HG02884 (cell line): ENCODE results near the gene ARHGAP31.
"Not testable (repeated sequence)": the region's sequence is repeated elsewhere in the genome, so short reads cannot be mapped to it uniquely, and the experiment has no call there.

Experiments used
- ATAC-seq: cut with Tn5 transposase; IDR thresholded peaks from one replicate; pipeline ENCODE4 v1.9.1; 2021; ENCODE audit warnings: mild to moderate bottlenecking, moderate library complexity; ENCODE audit not compliant: unreplicated experiment

ARHGAP31 gene

DNA sequence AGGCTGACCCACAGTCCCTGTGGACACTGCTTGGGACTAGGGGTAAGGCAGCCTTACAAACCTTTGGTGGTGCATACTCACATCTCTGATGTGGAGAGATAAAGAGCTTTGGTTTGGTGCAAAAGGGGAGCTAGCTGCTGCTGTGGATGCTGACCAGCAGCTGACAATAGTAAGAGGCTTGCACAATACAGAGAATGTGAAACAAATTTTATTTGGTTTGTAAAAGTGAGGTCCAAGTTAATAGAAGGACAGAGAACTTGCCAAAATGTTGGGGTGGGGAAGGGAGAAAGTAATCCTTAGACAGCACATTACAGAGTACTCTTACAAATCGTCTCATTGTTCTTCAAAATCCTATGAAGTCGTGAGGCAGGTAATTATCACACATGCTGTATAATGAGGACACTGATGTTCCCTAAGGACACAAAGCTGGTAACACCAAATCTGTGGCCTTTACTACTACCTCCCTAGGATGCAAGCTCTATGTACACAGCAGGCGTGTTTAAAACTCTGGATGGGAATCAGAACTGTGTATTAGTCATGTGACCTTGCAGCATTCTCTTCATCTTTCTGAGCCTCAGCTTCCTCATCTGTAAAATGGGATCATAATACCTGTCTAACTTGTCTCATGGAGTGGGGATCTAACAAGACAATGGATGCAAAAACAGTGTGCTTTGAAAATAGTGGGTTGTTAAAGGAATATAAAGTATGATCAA, 21.6 kb downstream of the ARHGAP31 start:
- no peak for ATAC-seq

DNA sequence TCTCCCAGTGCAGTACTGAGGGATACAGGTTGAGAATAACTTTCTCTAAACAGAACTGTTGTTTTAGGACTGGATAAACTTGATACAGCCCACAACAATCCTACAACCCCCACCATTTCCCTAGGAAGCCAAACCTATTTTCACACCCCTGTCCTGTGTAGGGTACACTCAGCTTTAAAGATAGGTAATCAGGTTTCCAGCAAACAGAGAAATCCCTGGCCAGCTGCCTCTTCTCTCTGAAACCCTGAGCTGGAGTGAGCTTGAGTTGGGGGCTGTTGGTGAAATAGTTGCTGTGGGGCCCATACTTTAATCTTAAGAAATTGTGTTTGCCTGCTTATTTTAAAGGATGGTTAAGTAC, 22.1 kb downstream of the ARHGAP31 start:
- ATAC-seq, result no peak

DNA sequence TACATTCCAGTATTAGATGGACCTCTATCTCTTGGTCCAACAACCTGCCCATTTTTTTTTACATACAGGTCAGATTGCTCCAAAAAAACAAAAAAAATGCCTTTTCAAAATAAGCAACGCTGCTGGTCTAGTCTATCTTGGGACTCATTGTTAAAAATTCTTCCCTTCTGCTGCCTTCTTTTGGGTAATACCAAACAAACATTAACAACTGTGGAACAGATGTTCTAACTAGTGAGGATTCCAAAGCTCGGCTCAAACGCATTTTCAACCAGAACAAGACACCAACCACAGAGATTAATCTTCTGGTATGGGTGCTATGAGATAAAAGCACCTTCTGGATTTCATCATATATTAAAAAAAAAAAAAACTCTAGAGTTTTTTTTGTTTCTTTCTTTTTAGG, 24.7 kb downstream of the ARHGAP31 start:
- ATAC-seq, result no peak

DNA sequence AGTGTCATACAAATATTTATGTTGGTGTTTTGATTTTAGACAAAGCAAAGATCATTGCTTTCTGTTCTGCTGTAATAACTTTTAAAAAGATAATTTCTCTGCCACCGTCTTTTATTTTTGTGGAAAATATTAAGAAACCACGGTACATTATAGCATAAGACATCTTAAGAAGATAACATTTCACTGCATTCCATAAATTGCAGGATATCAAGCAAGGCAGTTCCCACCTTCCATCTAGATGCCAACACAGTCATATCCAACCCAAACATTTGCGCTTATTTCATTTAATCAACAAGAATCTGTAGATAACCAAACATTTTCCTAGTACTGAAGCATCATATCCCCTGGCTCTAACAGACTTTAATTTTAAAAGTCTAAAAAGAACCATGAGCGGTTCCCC, 25.1 kb downstream of the ARHGAP31 start:
- no peak for ATAC-seq

DNA sequence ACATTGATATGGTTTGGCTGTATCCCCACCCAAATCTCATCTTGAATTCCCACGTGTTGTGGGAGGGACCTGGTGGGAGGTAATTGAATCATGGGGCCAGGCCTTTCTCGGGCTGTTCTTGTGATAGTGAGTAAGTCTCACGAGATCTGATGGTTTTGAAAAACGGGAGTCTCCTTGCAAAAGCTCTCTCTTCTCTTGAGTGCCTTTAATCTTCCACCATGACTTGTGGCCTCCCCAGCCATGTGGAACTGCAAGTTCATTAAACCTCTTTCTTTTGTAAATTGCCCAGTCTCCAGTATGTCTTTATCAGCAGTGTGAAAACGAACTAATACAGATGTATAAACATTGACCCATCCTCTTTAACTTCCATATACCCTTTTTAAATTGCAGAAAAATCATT, 26.6 kb downstream of the ARHGAP31 start:
- ATAC-seq, result not testable (repeated sequence)

DNA sequence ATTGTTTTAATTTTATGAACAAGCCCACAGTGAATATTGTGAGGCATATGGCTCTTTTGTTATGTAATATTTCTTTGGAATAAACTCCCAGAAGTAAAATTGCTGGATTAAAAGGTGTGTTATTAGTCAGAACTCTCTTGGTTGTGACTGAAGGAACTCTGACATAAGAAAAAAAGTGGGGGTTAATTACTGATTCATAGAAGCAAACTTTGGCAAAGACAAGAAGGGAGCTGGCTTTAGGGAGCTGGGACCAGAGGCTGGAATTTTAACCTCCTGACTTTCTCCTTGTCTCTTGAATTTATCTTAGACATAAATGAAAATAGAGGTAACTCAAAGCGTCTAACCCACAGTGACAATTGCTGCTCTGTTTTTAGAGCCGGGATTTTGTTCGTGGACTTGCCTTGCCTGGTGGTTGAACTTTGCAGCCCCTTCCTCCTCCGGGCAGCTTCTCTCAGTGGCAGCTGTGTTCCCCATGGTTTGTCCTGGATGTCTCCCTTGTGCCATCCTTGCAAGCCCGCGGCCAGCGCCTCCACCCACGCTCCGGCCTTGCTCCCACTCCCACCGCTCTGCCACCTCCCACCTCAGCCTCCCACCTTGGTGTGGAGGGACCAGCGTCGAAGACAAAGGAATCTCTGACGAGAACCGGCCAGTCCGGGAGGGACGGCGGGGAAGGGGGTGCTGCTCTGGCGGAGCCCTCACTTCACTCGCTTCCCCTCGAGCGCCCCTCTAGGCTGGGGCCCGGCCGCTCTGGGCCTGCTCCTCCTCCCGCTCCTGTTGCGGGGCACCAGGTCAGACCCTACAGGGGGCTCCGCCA, 28.0 kb downstream of the ARHGAP31 start:
- ATAC-seq, result peak; percentile 23

DNA sequence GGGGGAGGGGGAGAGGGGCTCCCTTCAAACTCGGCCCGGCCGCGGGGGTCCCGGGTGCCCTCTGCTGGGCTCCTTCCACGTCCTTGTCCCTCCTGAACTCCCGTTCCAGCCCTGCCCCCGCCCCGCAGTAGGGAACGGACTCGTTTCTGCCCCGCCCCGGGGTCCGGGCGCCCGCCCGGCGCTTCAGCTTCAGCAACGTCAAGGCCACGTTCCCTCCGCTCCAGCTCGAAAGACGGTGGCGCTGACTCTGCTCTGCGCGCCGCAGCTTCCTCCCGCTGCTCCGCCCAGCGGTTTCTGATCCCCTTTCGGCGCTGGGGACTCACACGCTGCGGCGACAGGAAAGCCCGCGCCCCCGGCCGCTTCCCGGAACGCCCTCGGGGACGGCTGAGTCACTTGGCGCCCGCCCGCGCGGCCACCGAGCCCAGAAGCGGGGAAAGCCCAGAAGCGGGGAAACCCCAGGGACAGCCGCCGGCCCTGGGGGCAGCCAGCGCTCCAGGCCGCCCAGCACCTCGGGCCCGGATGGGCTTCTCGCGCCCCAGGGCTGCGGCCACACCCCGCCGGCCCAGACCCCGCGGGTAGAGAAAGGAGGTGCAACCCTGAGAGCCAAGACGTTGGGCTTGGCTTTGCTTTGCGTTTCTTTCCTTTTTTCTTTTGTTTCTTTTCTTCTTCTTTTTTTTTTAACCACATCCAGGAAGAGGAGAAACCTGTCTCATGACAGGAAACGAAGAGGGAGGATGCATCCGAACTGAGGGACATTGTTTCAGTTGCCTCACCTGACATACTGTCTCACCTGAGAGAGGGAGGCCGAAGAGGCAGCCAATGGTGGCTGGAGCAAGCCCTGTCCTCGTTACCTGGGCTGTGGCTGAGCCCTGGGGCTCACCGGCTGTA, 28.9 kb downstream of the ARHGAP31 start:
- peak; percentile 87 for ATAC-seq

DNA sequence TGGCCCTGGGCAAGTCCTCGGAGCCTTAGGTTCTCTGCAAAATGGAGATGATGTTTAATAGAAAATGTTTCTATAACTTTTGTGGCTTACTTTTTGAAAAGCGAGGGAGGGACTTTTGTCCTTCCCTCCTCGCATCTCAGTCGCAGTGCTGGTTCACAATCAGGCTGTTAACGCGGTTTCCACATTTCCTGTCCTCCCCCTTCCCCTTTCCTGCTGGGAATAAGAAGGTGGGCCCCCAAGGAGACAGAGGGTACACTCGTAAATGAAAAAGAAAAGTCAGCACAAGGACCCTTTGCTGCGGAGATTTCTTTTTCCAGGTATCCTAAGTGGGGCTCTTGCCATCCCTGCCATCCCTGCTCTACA, 29.5 kb downstream of the ARHGAP31 start:
- no peak for ATAC-seq

DNA sequence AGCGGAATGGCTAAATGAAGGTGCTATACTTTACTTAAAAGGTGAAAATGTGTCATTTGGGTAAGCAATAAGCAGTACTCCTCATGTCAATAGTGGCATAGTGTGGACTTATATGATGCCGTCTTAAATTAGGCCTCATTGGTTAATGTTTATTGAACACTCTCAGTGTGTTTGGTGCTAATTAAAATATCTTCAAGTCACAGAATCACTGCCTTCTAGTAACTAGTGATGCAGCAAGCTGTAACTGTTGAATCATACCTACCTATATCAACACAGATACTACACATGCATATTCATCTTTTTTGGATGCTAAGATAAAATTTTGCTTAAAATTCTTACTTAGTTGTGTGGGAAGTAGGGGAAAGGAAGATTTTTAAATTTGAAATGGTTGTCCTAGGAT, 30.7 kb downstream of the ARHGAP31 start:
- ATAC-seq, result no peak

DNA sequence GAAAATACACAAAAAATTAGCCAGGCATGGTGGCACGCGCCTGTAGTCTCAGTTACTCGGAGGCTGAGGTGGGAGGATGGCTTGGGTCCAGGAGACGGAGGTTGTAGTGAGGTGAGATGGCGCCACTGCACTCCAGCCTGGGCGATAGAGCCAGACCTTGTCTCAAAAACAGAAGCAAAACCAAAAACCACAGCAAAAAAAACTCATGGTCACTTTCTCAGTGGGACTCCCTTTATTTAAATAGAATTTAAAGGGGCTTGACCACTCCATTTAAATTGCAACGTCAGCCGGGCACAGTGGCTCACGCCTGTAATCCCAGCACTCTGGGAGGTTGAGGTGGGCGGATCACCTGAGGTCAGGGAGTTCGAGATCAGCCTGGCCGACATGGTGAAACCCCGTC, 32.8 kb downstream of the ARHGAP31 start:
- no peak for ATAC-seq

DNA sequence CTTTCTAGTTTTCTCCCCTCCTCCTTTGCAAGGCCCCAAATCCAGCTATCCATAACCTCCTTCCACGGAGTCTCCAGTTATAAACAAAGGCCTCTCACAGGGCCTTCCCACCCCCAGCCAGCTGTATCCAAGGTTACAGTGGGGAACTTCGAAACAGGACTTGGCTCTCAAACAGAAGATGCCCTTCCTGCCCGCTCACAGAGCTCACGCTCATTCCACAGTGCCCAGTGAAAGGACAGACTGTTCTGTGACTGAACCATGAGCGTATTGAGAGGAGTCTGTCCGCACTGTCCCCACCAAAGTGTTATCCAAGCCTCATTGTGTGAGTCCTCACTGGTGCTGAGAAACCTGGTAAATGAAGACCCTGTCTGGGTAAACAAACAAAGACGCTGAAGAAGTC, 35.4 kb downstream of the ARHGAP31 start:
- no peak for ATAC-seq

DNA sequence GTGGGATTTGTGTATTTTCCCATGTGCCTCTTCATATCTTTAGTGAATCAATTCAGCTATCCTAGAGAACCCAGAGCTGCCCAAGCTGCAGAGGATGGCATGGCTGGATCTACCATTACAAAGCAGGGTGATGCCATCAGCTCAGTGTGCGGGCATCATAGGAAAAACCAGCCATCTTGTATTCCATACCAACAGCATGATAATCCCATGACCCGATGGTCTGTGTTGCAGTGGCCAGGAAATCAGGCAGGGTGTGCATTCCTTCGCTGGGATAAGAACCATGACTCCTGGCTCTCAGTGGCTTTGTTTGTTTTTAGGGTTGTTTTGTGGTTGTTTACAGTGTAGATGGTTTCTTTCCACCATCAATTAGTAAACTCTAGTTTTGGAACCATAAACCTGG, 36.0 kb downstream of the ARHGAP31 start:
- no peak for ATAC-seq

DNA sequence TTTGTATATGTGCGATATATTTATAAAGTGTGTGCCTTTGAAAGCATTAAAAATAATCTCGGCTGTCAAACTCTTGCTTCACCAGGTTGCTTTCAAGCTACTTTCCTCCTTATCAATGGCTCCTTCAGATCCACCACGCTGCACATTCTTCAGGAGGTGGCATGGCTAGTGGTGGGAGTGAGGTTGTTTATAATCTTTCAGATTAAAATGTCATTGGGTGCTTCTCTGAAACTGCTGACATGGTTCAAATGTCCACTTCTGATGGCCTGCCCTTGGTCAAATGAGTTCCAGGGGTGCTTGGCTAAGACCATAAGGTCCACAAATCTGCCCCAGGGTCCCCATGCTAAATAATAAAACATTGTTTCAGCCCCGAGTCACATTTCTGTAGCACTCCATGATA, 36.7 kb downstream of the ARHGAP31 start:
- ATAC-seq, result no peak

DNA sequence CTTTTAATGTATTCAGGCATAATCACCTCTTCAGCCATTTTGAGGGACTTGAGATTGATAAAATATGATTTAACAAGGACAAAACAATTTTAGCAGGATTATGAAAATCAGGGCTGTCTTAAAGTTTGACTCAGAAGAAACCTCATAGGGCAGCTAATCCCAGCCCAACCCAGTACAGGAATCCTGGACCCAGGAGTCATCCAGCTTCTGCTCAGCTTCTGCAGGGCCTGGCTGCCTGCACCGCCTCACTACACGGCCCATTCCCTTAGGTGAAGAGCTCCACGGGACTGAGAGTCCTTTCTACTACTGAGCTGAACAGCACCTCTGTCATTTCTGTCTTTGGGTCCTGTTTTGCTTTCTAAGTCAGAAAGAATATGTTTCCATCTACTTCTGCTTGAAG, 37.5 kb downstream of the ARHGAP31 start:
- ATAC-seq, result no peak

DNA sequence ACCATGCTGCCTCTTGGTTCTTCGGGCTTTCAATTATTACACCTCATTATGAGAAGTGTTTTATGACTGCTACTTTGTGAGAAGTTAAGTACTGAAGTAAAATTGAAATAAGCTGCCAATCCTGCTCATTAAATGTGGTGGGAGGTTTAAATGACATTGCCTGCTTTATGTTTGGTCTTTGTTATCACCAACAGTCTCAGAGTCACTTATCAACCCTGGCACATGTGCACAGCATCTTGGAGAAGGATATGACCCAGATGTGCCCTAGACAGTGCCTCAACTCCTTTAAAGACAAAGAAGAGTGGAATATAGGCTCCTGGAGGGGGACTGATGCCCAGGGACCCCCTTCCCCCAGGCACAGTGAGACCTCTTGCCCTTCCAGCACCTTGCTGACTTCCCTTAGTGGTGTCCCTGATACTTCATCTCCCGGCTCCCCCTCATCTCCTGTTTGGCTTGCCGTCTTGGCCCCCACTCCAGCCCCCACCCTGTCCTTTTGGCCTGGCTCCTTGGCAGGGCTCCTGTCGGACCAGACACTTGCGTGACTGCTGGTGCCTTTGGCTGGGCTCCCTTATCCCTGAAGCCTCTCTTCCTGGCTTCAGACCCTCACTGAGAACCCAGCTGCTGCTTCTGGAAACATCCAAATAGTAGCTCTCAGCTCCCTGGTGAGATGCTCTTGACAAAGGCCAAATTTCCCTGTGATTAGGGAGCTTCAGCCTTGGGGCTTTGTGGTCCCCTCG, 39.8 kb downstream of the ARHGAP31 start:
- no peak for ATAC-seq

DNA sequence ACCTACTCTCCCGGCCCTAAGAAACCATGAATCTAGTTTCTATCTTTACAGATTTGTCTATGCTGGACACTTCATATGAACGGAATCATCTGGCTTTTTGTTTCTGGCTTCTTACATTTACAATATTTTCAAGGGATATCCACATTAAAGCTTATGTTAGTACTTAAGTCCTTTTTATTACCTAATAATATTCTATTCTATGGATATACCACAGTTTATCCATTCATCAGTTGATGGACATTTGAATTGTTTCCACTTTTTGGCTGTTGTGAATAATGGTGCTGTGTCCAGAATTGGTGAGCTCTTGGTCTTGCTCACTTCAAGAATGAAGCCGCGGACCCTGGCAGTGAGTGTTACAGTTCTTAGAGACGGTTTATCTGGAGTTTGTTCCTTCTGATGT, 42.6 kb downstream of the ARHGAP31 start:
- no peak for ATAC-seq

DNA sequence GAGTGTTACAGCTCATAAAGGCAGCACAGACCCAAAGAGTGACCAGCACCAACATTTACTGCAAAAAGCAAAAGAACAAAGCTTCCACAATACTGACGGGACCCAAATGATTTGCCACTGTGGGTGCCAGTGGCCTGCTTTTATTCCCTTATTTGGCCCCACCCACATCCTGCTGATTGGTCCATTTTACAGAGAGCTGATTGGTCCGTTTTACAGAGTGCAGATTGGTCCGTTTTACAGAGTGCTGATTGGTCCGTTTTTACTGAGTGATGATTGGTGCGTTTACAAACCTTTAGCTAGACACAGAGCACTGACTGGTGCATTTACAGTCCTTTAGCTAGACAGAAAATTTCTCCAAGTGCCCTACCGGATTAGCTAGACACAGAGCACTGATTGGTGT, 43.2 kb downstream of the ARHGAP31 start:
- ATAC-seq, result not testable (repeated sequence)

DNA sequence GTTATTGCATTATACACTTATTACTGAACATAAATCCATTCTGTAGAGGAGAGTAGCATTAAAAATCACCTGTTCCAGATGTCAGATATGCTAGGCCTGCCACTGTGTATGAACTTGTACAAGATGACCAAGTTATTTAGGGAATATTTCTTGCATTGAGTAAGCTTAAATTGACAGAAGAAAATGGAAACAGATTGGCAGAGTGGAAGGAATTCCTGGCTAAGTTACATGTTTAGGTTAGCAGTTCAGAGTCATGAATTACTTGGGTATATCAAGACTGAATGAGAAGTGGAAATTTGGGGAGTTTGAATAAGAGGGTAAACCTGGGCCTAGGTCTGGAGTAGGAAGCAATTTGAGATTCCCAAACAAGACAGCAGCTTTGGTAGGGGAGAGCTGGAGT, 44.6 kb downstream of the ARHGAP31 start:
- no peak for ATAC-seq

DNA sequence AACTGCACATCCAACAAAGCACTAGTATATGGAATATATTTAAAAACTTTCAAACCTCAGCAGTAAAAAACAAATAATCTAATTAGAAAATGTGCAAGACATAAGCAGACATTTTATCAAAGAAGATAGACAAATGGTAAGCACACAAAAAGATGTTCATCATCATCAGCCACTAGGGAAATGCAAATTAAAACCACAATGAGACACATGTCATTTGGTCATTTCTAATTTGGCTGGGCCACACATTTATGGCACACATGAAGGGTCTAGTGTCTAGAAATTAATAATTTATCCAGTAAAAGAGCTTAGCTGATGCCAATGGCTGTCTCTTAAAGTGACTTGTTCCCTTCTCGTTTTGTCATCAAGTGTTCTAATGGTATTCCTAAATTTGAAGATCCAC, 45.8 kb downstream of the ARHGAP31 start:
- ATAC-seq, result no peak

DNA sequence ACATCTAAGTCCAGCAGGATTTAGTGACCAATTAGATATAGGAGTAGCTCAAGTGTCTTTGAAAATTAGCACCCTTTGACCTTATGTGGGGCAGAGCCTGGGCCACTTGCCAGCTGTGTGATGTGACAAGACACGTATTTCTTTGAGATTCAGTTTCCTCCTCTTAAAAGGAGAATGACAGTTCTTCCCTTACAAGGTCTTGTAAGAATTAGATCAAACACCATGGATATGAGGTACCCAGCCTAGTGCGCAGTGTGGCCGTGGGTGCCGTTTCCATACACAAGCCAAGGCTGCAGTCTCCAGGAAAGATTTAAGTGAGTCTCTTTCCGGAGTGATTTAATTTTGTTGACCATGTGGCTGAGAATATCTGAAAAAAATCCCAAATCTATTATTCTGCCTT, 46.3 kb downstream of the ARHGAP31 start:
- ATAC-seq, result no peak

DNA sequence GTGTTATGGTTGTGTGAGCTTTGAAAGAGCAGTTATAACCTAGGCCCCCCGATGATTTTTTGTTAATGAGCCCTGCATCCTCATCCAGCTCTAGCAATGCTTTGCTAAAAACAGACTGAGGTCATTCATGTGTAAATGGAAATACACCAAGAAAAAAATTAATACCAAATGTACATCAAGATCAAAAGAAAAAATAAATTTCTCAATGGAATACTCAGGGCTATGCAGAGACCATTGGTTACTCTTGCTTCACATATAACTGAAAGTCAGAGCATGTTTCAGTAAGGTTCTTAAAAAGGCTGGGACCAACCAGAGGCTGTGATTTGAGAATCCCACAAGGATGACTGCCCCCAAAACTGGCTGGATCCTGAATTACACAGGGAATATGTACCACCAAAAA, 48.0 kb downstream of the ARHGAP31 start:
- no peak for ATAC-seq
